ENCODE measurements around the gene RIMS1.

DNA sequence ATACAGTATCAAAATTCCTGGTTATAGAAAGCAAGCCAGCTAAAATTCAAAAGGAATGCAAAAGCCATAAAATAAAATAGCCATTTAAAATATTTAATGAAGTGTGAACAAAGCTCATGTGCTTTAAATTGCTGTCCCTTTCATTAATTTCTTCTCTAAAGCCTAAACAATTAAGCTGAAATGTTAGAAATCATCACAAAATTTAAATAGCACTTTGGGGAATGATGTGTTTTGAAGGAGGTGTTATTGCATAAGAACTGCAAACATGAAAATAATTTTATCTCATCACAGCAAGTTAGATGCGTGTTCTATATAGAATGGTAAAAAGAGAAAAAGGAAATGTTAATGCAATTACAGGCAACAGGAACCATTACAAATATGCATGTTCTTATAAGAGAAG is 111.0 kb downstream of the RIMS1 start:
- TF ChIP-seq, protein P1, sequence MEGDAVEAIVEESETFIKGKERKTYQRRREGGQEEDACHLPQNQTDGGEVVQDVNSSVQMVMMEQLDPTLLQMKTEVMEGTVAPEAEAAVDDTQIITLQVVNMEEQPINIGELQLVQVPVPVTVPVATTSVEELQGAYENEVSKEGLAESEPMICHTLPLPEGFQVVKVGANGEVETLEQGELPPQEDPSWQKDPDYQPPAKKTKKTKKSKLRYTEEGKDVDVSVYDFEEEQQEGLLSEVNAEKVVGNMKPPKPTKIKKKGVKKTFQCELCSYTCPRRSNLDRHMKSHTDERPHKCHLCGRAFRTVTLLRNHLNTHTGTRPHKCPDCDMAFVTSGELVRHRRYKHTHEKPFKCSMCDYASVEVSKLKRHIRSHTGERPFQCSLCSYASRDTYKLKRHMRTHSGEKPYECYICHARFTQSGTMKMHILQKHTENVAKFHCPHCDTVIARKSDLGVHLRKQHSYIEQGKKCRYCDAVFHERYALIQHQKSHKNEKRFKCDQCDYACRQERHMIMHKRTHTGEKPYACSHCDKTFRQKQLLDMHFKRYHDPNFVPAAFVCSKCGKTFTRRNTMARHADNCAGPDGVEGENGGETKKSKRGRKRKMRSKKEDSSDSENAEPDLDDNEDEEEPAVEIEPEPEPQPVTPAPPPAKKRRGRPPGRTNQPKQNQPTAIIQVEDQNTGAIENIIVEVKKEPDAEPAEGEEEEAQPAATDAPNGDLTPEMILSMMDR (IDR thresholded peaks at IDR 0.05): no peak
- TF ChIP-seq POLR2A (IDR thresholded peaks at IDR 0.05): no peak
